BLaER1 (cell line): ENCODE results near the gene PARD6G.

Source experiments
- H3K27ac ChIP-seq: shearing (Covaris generic); formaldehyde crosslinking; 2 replicates; pipeline ENCODE4 v1.8.1; 2022
- H3K27me3 ChIP-seq: shearing (Covaris generic); formaldehyde crosslinking; 2 replicates; pipeline ENCODE4 v1.8.1; 2022
- H3K36me3 ChIP-seq: shearing (Covaris generic); formaldehyde crosslinking; 2 replicates; pipeline ENCODE4 v1.8.1; 2022
- H3K4me1 ChIP-seq: shearing (Covaris generic); formaldehyde crosslinking; 2 replicates; pipeline ENCODE4 v1.8.1; 2022
- H3K4me2 ChIP-seq: shearing (Covaris generic); formaldehyde crosslinking; 2 replicates; pipeline ENCODE4 v1.8.1; 2022
- H3K4me3 ChIP-seq: shearing (Covaris generic); formaldehyde crosslinking; 2 replicates; pipeline ENCODE4 v1.8.1; 2022
- H3K9ac ChIP-seq: shearing (Covaris generic); formaldehyde crosslinking; 2 replicates; pipeline ENCODE4 v1.8.1; 2022
- H3K9me3 ChIP-seq: shearing (Covaris generic); formaldehyde crosslinking; 2 replicates; pipeline ENCODE4 v1.8.1; 2022
- H4K20me1 ChIP-seq: shearing (Covaris generic); formaldehyde crosslinking; 2 replicates; pipeline ENCODE4 v1.8.1; 2022
- Cebpa-rat ChIP-seq: shearing (Covaris generic); IDR thresholded peaks from 2 replicates; pipeline ENCODE4 v1.8.1; 2022

PARD6G gene

GRCh38 chr18:80191907-80192652, 55.2 kb downstream of the PARD6G start:
- H3K4me1 ChIP-seq, result peaks cover 20% of the 10 kb centered on the region
- no peaks in the 10 kb centered on the region for H3K27me3 ChIP-seq
- no peak for TF ChIP-seq Cebpa-rat

GRCh38 chr18:80191264-80191663, 56.0 kb downstream of the PARD6G start:
- Histone ChIP-seq H3K27ac (no peak overlapping the region), H3K9ac (no peak overlapping the region), H3K9me3 (no peaks in the 10 kb centered on the region), H3K36me3 (0 out of 2 replicates have a peak, but pooled peaks cover 6% of the 10 kb centered on the region), H3K4me1 (peaks cover 20% of the 10 kb centered on the region), H3K4me3 (no peak overlapping the region), H3K27me3 (no peaks in the 10 kb centered on the region), H4K20me1 (no peaks in the 10 kb centered on the region), H3K4me2 (no peak overlapping the region)
- no peak for TF ChIP-seq Cebpa-rat

More at GRCh38 chr18:80191907-80192652, 55.2 kb downstream of the PARD6G start:
- no peaks in the 10 kb centered on the region for H4K20me1 ChIP-seq
- H3K9ac ChIP-seq, result no peak overlapping the region
- no peak overlapping the region for H3K4me3 ChIP-seq
- H3K36me3 ChIP-seq, result 0 out of 2 replicates have a peak, but pooled peaks cover 6% of the 10 kb centered on the region
- peak overlapping the region; percentile 44 for H3K4me2 ChIP-seq
- no peak overlapping the region for H3K27ac ChIP-seq
- no peaks in the 10 kb centered on the region for H3K9me3 ChIP-seq

DNA sequence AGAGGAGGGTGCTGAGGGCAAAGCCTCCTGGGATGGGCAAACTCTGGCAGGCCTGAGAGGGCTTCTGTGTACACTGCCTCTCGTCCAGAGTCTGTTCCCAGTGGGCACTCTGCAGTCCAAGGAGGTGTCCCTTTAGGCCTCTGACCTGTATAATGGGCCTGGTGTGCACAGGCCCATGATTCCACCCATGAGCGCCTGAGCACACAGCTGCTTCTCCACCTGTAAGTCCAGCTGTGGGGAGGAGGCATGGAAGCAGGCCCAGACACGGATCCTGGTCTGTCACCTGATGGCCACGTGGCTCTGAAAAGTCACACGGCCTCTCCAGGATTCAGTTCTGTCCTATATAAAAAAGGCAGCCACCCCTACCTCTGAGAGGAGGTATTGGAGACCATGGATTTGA, 57.0 kb downstream of the PARD6G start:
- Histone ChIP-seq H3K4me1 (peaks cover 20% of the 10 kb centered on the region), H3K4me2 (no peak overlapping the region), H3K27ac (no peak overlapping the region), H3K36me3 (0 out of 2 replicates have a peak, but pooled peaks cover 6% of the 10 kb centered on the region), H3K4me3 (no peak overlapping the region), H3K9ac (no peak overlapping the region), H4K20me1 (no peaks in the 10 kb centered on the region), H3K27me3 (no peaks in the 10 kb centered on the region), H3K9me3 (no peaks in the 10 kb centered on the region)
- TF ChIP-seq Cebpa-rat, result no peak

DNA sequence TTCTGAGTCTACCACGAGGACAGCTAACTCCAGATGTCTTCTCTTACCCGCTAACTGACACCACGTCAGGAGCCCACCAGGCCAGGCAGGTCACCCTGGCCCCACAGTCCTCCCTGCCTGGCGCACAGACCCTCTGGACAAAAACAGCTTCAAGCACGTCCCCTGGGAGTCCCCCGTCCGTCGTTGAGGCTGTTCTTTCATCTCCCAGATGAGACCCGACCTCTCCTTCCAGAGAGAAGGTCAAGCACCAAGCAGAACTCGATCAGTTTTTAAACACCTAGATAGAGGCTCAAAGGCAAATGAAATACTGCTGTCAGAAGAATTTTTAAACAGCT, 57.8 kb downstream of the PARD6G start:
- Histone ChIP-seq H3K4me3 (no peak overlapping the region), H3K36me3 (0 out of 2 replicates have a peak, but pooled peaks cover 6% of the 10 kb centered on the region), H3K27ac (no peak overlapping the region), H3K27me3 (no peaks in the 10 kb centered on the region), H3K9me3 (no peaks in the 10 kb centered on the region), H3K4me1 (peaks cover 12% of the 10 kb centered on the region), H4K20me1 (no peaks in the 10 kb centered on the region), H3K9ac (no peak overlapping the region), H3K4me2 (no peak overlapping the region)
- TF ChIP-seq Cebpa-rat, result no peak

GRCh38 chr18:80188643-80189530, 58.4 kb downstream of the PARD6G start:
- no peak for TF ChIP-seq Cebpa-rat
- no peaks in the 10 kb centered on the region for H3K9me3 ChIP-seq
- no peaks in the 10 kb centered on the region; the same call in 1 of the 2 replicates for H4K20me1 ChIP-seq
- H3K27me3 ChIP-seq, result no peaks in the 10 kb centered on the region
- no peak overlapping the region for H3K27ac ChIP-seq
- H3K4me3 ChIP-seq, result no peak overlapping the region
- no peak overlapping the region for H3K4me2 ChIP-seq
- no peak overlapping the region for H3K9ac ChIP-seq
- peaks cover 10% of the 10 kb centered on the region for H3K4me1 ChIP-seq
- 0 out of 2 replicates have a peak, but pooled peaks cover 6% of the 10 kb centered on the region for H3K36me3 ChIP-seq

DNA sequence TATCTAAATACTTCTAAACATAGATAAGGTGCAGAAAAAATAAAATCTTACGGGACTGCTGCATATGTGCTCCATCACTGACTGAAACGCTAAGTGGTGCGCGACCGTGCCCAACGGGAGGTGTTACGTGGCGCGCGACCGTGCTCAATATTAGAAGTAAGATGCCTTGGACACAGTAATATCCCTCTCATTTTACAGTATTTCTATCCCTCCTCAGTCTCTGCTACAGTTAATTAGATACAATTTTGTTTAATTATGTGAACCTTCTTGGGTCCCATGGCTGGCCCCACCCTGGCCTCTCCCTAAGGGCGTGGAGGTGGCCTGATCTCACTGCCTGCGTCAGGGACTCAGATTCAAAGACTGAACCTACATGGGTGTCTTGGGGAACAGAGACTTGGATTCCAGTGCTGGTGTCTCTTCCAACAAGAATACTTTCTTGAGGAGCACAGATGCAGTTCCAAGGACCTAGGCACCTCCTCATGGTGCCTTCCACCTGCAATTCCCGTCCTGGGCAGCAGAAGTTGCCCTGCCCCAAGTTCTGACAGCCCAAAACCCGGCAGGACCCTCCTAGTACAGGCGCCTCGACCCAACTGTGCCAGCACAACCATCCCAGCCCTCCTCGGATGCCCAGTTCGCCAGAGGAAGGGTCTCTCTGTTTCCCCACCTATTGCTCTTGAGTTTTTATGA, 59.2 kb downstream of the PARD6G start:
- Histone ChIP-seq H3K27me3 (no peaks in the 10 kb centered on the region), H3K4me2 (no peak overlapping the region), H3K4me3 (no peak overlapping the region), H3K27ac (no peak overlapping the region), H3K4me1 (peaks cover 17% of the 10 kb centered on the region), H3K9ac (no peak overlapping the region), H4K20me1 (no peaks in the 10 kb centered on the region; the same call in 1 of the 2 replicates), H3K36me3 (0 out of 2 replicates have a peak, but pooled peaks cover 6% of the 10 kb centered on the region), H3K9me3 (no peaks in the 10 kb centered on the region)
- no peak for TF ChIP-seq Cebpa-rat

DNA sequence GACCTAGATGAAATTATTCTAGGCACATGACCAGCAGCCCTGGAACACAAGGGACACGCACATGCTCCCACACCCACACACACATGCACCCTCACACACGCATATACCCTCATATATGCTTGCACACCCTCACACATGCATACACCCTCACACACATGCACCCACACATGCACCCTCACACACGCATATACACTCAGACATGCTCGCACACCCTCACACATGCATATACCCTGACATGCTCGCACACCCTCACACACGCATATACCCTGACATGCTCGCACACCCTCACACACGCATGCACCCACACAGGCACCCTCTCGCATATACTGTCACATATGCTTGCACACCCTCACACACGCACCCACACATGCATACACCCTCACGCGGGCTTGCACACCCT, 61.8 kb downstream of the PARD6G start:
- Histone ChIP-seq H3K9me3 (no peaks in the 10 kb centered on the region), H3K4me2 (no peak overlapping the region), H3K4me1 (peaks cover 33% of the 10 kb centered on the region), H4K20me1 (peaks cover 10% of the 10 kb centered on the region; the same call in 1 of the 2 replicates), H3K27me3 (no peaks in the 10 kb centered on the region), H3K36me3 (no peaks in the 10 kb centered on the region), H3K27ac (no peak overlapping the region), H3K4me3 (no peak overlapping the region), H3K9ac (no peak overlapping the region)
- TF ChIP-seq Cebpa-rat, result no peak

DNA sequence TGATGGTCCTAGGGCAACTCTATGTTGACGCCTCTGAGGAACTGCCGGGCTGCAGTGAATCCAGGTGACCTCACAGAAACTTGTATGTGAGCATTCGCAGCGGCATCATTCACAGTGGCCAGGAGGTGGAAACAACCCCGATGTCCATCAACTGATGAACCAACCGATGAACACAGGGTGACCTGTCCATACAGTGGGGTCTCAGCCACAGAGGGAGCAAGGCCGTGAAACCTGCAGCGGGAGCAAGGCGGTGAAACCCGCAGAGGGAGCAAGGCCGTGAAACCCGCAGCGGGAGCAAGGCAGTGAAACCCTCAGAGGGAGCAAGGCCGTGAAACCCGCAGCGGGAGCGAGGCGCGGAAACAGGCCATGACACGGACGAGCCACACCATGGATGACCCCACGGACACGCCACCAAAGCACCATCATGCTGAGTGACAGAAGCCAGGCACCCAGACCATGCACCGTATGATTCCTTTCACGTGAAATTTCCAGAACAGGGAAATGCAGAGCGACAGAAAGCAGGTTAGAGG, 63.0 kb downstream of the PARD6G start:
- Histone ChIP-seq H3K27me3 (no peaks in the 10 kb centered on the region), H3K36me3 (no peaks in the 10 kb centered on the region), H3K4me1 (peaks cover 44% of the 10 kb centered on the region), H3K9ac (no peak overlapping the region), H3K4me2 (no peak overlapping the region), H4K20me1 (peaks cover 16% of the 10 kb centered on the region; the same call in 1 of the 2 replicates), H3K9me3 (no peaks in the 10 kb centered on the region), H3K27ac (no peak overlapping the region), H3K4me3 (no peak overlapping the region)
- no peak for TF ChIP-seq Cebpa-rat

- H3K4me2 ChIP-seq, result peak overlapping the region; percentile 62
- no peaks in the 10 kb centered on the region for H3K27me3 ChIP-seq
Measured at GRCh38 chr18:80183273-80184050, 63.9 kb downstream of the PARD6G start.

More at GRCh38 chr18:80183273-80184050, 63.9 kb downstream of the PARD6G start:
- peaks cover 16% of the 10 kb centered on the region; the same call in 1 of the 2 replicates for H4K20me1 ChIP-seq
- no peak for TF ChIP-seq Cebpa-rat
- H3K9ac ChIP-seq, result no peak overlapping the region
- no peak overlapping the region for H3K4me3 ChIP-seq
- H3K36me3 ChIP-seq, result no peaks in the 10 kb centered on the region
- no peaks in the 10 kb centered on the region for H3K9me3 ChIP-seq
- no peak overlapping the region for H3K27ac ChIP-seq
- peaks cover 44% of the 10 kb centered on the region for H3K4me1 ChIP-seq
